WTC11 (cell line): ENCODE results near the gene DIDO1.

Experiments used
- ATF1 ChIP-seq: sonication (generic); formaldehyde crosslinking; IDR thresholded peaks from 2 replicates; pipeline ENCODE4 v1.8.1; 2023; ENCODE audit warnings: mild to moderate bottlenecking, moderate library complexity, missing genetic modification reagents
- MAX ChIP-seq: sonication (generic); formaldehyde crosslinking; IDR thresholded peaks from 2 replicates; pipeline ENCODE4 v1.8.0; 2022; ENCODE audit warnings: mild to moderate bottlenecking, missing genetic modification reagents
- SP1 ChIP-seq: sonication (generic); formaldehyde crosslinking; conservative IDR thresholded peaks from 2 replicates; pipeline ENCODE4 v1.8.1; 2022; ENCODE audit warnings: missing genetic modification reagents
- TF ChIP-seq, protein P1 (sequence below): sonication (generic); formaldehyde crosslinking; IDR thresholded peaks from 2 replicates; pipeline ENCODE4 v1.8.0; 2023; ENCODE audit warnings: missing genetic modification reagents, mild to moderate bottlenecking, borderline replicate concordance

- TF ChIP-seq SP1 (CRISPR knock-in tag) (no peak), ATF1 (CRISPR knock-in tag) (no peak), MAX (CRISPR knock-in tag) (no peak)
- TF ChIP-seq, protein P1, sequence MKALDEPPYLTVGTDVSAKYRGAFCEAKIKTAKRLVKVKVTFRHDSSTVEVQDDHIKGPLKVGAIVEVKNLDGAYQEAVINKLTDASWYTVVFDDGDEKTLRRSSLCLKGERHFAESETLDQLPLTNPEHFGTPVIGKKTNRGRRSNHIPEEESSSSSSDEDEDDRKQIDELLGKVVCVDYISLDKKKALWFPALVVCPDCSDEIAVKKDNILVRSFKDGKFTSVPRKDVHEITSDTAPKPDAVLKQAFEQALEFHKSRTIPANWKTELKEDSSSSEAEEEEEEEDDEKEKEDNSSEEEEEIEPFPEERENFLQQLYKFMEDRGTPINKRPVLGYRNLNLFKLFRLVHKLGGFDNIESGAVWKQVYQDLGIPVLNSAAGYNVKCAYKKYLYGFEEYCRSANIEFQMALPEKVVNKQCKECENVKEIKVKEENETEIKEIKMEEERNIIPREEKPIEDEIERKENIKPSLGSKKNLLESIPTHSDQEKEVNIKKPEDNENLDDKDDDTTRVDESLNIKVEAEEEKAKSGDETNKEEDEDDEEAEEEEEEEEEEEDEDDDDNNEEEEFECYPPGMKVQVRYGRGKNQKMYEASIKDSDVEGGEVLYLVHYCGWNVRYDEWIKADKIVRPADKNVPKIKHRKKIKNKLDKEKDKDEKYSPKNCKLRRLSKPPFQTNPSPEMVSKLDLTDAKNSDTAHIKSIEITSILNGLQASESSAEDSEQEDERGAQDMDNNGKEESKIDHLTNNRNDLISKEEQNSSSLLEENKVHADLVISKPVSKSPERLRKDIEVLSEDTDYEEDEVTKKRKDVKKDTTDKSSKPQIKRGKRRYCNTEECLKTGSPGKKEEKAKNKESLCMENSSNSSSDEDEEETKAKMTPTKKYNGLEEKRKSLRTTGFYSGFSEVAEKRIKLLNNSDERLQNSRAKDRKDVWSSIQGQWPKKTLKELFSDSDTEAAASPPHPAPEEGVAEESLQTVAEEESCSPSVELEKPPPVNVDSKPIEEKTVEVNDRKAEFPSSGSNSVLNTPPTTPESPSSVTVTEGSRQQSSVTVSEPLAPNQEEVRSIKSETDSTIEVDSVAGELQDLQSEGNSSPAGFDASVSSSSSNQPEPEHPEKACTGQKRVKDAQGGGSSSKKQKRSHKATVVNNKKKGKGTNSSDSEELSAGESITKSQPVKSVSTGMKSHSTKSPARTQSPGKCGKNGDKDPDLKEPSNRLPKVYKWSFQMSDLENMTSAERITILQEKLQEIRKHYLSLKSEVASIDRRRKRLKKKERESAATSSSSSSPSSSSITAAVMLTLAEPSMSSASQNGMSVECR = no peak
These were observed 20.7 kb downstream of the DIDO1 start for GRCh38 chr20:62905536-62906117.
